ENCODE data around the gene PDHX.

PDHX gene

DNA sequence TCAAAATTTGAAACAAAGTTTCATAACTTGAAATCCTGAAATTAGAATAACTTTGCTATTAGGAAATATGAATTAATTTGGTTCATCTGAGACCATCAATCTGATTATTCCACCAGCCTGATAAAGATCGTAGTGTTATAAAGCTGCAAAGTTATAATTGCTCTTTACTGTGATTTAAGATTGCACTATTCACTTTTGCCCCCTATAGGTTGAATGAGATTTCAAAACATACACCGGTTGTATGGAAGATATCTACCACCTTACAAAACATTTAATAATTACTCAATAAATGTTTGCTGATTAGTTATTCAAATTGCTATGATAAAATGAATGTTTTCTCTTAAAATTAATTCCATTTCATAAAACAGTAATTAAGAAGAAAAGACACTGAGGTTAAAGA, 26.3 kb upstream of the PDHX start:
- TF ChIP-seq TCF12 (IDR thresholded peaks at IDR 0.05; ENCODE audit: low read depth) (no peak), TEAD4 (IDR thresholded peaks at IDR 0.05) (no peak), CEBPB (IDR thresholded peaks at IDR 0.05) (no peak), RAD21 (IDR thresholded peaks at IDR 0.05; ENCODE audit: low read depth) (peak; percentile 42)

DNA sequence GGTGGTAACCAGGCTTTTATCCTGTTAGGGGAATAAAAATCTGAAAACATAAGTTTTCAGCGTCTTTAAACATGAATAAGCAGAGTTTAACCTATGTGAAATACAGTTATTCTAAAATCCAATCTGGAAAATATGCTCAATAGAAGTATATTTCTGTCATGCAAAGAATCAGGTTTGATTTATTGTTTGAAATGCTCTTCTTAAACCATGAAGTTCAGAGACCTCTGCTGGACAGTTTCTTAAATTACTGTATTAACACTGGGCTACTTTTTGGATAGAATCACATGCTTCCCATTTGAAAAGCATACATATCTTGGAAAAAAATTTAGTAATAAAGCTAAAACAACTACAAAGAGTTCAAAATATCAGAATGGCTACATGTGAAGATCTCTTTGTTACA, 25.6 kb upstream of the PDHX start:
- TF ChIP-seq YY1 (IDR thresholded peaks at IDR 0.05; ENCODE audit: low read depth): no peak
- peak; percentile 71 for TF ChIP-seq RAD21 (IDR thresholded peaks at IDR 0.05; ENCODE audit: low read depth)

DNA sequence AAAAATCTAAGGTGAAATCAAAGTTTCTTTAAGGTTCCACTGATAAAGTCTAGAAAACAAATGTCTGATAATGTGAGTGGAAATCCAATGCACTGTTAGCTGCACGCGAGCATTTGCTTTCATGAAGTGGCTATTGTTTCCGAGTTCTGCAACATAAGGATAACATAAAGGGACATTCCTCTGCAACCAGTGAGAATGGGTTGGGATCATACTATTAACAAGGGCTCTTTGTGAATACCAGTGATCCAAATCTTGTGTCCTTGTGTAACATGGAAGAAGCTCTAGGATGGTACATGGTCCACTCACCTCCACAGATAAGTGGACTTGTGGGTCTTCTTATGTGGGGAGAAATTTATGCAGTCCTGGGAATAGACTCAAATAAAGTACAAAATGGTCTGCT, 24.8 kb upstream of the PDHX start:
- TF ChIP-seq, protein P1, sequence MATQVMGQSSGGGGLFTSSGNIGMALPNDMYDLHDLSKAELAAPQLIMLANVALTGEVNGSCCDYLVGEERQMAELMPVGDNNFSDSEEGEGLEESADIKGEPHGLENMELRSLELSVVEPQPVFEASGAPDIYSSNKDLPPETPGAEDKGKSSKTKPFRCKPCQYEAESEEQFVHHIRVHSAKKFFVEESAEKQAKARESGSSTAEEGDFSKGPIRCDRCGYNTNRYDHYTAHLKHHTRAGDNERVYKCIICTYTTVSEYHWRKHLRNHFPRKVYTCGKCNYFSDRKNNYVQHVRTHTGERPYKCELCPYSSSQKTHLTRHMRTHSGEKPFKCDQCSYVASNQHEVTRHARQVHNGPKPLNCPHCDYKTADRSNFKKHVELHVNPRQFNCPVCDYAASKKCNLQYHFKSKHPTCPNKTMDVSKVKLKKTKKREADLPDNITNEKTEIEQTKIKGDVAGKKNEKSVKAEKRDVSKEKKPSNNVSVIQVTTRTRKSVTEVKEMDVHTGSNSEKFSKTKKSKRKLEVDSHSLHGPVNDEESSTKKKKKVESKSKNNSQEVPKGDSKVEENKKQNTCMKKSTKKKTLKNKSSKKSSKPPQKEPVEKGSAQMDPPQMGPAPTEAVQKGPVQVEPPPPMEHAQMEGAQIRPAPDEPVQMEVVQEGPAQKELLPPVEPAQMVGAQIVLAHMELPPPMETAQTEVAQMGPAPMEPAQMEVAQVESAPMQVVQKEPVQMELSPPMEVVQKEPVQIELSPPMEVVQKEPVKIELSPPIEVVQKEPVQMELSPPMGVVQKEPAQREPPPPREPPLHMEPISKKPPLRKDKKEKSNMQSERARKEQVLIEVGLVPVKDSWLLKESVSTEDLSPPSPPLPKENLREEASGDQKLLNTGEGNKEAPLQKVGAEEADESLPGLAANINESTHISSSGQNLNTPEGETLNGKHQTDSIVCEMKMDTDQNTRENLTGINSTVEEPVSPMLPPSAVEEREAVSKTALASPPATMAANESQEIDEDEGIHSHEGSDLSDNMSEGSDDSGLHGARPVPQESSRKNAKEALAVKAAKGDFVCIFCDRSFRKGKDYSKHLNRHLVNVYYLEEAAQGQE (IDR thresholded peaks at IDR 0.05; ENCODE audit: low read depth): no peak
- TF ChIP-seq, protein P2, sequence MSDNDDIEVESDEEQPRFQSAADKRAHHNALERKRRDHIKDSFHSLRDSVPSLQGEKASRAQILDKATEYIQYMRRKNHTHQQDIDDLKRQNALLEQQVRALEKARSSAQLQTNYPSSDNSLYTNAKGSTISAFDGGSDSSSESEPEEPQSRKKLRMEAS (IDR thresholded peaks at IDR 0.05): no peak
- TF ChIP-seq NFIC (IDR thresholded peaks at IDR 0.05) (no peak), EP300 (IDR thresholded peaks at IDR 0.05; ENCODE audit: borderline replicate concordance) (no peak), TCF12 (IDR thresholded peaks at IDR 0.05; ENCODE audit: low read depth) (no peak), CREB1 (IDR thresholded peaks at IDR 0.05; ENCODE audit: low read depth) (no peak), RAD21 (IDR thresholded peaks at IDR 0.05; ENCODE audit: low read depth) (no peak), CEBPB (IDR thresholded peaks at IDR 0.05) (no peak), TEAD4 (IDR thresholded peaks at IDR 0.05) (no peak), TAF1 (IDR thresholded peaks at IDR 0.05; ENCODE audit: low read depth) (no peak)
- TF ChIP-seq, protein P3, sequence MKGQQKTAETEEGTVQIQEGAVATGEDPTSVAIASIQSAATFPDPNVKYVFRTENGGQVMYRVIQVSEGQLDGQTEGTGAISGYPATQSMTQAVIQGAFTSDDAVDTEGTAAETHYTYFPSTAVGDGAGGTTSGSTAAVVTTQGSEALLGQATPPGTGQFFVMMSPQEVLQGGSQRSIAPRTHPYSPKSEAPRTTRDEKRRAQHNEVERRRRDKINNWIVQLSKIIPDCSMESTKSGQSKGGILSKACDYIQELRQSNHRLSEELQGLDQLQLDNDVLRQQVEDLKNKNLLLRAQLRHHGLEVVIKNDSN (IDR thresholded peaks at IDR 0.05): no peak

DNA sequence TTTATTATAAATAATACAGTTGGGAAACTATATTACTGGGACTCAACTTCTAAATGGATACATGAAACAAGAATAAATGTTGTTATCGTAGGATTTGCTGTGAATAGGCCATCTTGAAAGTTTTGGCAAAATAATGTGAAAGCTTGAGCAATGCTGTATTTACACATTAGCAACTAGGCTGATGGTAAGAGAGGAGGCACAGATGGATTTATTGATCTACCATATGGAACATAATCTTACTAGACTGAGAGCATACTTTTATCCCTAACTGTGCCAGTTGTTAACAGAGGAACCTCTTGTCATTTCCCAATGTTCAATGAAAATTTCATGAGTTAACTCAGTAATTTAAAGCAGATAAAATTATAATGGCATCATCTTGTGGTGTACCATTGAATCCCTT, 23.0 kb upstream of the PDHX start:
- no peak for TF ChIP-seq EP300 (IDR thresholded peaks at IDR 0.05; ENCODE audit: borderline replicate concordance)
- TF ChIP-seq, protein P3 (IDR thresholded peaks at IDR 0.05): no peak
- no peak for TF ChIP-seq ZBTB7A (IDR thresholded peaks at IDR 0.05; ENCODE audit: low read depth)
- TF ChIP-seq EGR1 (IDR thresholded peaks at IDR 0.05): no peak
- no peak for TF ChIP-seq NFIC (IDR thresholded peaks at IDR 0.05)
- no peak for TF ChIP-seq CREB1 (IDR thresholded peaks at IDR 0.05; ENCODE audit: low read depth)
- TF ChIP-seq CEBPB (IDR thresholded peaks at IDR 0.05): no peak

DNA sequence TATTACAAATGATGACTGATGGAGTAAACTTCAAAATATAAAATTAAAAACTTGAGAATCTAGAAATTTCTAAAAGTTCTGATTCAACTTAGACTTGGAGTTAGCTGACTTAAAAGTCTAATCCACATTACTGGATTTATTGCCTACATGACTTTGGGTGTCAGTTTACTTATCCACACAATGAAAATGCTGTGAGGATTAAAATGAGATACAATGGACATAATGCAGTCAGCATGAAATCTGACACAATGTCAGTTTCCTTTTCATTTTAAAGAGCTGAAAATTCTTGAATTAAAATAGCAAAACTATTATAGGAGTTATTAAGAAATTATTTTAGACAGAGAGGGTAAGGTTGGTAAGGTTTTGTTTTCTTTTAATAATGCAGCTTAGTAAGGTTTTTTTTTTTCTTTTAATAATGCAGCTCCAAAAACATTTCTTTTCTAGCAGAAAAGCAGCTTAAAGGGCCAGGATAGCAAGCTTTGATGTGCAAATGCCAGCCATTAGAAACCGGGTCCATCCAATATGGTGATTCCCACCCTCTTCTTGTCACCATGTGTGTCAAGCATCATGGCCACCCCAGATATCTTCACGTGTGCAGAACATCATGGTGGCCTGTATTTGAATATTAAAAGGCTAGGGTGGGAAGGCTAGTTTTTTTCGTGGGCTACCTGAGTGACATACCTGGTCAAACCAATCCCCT, 19.1 kb upstream of the PDHX start:
- TF ChIP-seq TCF12 (IDR thresholded peaks at IDR 0.05; ENCODE audit: low read depth): no peak
- no peak for TF ChIP-seq TAF1 (IDR thresholded peaks at IDR 0.05; ENCODE audit: low read depth)
- TF ChIP-seq CREB1 (IDR thresholded peaks at IDR 0.05; ENCODE audit: low read depth): no peak
- no peak for TF ChIP-seq ZBTB7A (IDR thresholded peaks at IDR 0.05; ENCODE audit: low read depth)
- TF ChIP-seq, protein P2 (IDR thresholded peaks at IDR 0.05): no peak
- TF ChIP-seq RAD21 (IDR thresholded peaks at IDR 0.05; ENCODE audit: low read depth): no peak
- TF ChIP-seq NFIC (IDR thresholded peaks at IDR 0.05): no peak
- TF ChIP-seq TEAD4 (IDR thresholded peaks at IDR 0.05): no peak
- TF ChIP-seq EGR1 (IDR thresholded peaks at IDR 0.05): no peak
- TF ChIP-seq EP300 (IDR thresholded peaks at IDR 0.05; ENCODE audit: borderline replicate concordance): no peak
- no peak for TF ChIP-seq YY1 (IDR thresholded peaks at IDR 0.05; ENCODE audit: low read depth)
- TF ChIP-seq FOXM1 (IDR thresholded peaks at IDR 0.05; ENCODE audit: borderline replicate concordance, low read depth): no peak
- TF ChIP-seq, protein P1 (IDR thresholded peaks at IDR 0.05; ENCODE audit: low read depth): no peak

DNA sequence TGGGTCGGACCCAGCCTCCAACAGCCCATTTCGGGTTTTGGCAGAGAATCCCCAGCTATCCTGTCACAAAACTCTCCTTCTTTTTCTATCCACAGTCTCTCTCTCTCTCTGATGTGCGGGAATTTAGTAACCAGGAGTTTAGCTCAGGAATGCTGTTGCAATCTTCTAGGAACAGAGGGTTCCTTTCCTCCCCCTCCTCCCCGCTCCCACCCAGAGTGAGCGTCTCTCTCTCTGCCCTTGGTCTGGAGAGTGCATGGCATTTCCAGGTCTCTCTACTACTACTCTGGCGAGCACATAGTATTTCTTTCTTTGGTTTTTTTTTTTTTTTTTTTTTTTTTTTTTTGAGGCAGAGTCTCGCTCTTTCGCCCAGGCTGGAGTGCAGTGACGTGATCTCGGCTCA, 17.9 kb upstream of the PDHX start:
- TF ChIP-seq RAD21 (IDR thresholded peaks at IDR 0.05; ENCODE audit: low read depth): no peak
- no peak for TF ChIP-seq EGR1 (IDR thresholded peaks at IDR 0.05)
- TF ChIP-seq TCF12 (IDR thresholded peaks at IDR 0.05; ENCODE audit: low read depth): no peak
- TF ChIP-seq TAF1 (IDR thresholded peaks at IDR 0.05; ENCODE audit: low read depth): no peak
- TF ChIP-seq CEBPB (IDR thresholded peaks at IDR 0.05): no peak
- no peak for TF ChIP-seq TEAD4 (IDR thresholded peaks at IDR 0.05)
- TF ChIP-seq FOXM1 (IDR thresholded peaks at IDR 0.05; ENCODE audit: borderline replicate concordance, low read depth): no peak
- TF ChIP-seq, protein P3 (IDR thresholded peaks at IDR 0.05): no peak
- TF ChIP-seq YY1 (IDR thresholded peaks at IDR 0.05; ENCODE audit: low read depth): no peak
- TF ChIP-seq ZBTB7A (IDR thresholded peaks at IDR 0.05; ENCODE audit: low read depth): no peak
- no peak for TF ChIP-seq CREB1 (IDR thresholded peaks at IDR 0.05; ENCODE audit: low read depth)
- TF ChIP-seq EP300 (IDR thresholded peaks at IDR 0.05; ENCODE audit: borderline replicate concordance): no peak
- TF ChIP-seq, protein P2 (IDR thresholded peaks at IDR 0.05): no peak
- no peak for TF ChIP-seq NFIC (IDR thresholded peaks at IDR 0.05)
- TF ChIP-seq, protein P1 (IDR thresholded peaks at IDR 0.05; ENCODE audit: low read depth): no peak

Data from Ishikawa (cell line).